Loucy (cell line): ENCODE results near the gene UBE2J1.

ENCODE experiments used
- EZH2phosphoT487 ChIP-seq: fragments of 200-600 bp; IDR thresholded peaks from 2 replicates; pipeline ENCODE4 v1.6.1; 2018; ENCODE audit warnings: antibody characterized with exemption, mild to moderate bottlenecking, moderate library complexity, borderline replicate concordance
- TF ChIP-seq, protein P1 (sequence below): fragments of 200-600 bp; sonication (generic); conservative IDR thresholded peaks from 2 replicates; pipeline ENCODE4 v1.5.1; 2014; ENCODE audit warnings: mild to moderate bottlenecking, antibody characterized with exemption, low read length

DNA sequence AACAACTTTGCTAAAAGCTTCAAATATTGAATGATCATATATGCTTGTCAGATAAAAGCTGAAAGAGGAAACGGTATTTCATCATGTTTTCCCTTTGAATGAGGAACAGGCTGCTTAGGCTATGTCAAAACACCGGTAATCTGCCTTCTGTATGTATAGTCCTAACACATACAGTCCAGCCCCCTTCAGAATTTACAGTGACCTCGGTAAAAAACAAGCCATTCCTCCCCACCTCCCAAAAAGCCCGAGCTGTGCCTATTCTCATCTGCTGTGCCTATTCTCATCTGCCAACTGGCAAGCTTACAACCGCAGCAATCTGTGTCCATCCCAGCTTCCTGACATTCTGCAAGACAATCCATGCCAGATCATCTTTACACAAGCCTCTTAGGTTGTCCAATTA, 26.8 kb upstream of the UBE2J1 start:
- TF ChIP-seq, protein P1, sequence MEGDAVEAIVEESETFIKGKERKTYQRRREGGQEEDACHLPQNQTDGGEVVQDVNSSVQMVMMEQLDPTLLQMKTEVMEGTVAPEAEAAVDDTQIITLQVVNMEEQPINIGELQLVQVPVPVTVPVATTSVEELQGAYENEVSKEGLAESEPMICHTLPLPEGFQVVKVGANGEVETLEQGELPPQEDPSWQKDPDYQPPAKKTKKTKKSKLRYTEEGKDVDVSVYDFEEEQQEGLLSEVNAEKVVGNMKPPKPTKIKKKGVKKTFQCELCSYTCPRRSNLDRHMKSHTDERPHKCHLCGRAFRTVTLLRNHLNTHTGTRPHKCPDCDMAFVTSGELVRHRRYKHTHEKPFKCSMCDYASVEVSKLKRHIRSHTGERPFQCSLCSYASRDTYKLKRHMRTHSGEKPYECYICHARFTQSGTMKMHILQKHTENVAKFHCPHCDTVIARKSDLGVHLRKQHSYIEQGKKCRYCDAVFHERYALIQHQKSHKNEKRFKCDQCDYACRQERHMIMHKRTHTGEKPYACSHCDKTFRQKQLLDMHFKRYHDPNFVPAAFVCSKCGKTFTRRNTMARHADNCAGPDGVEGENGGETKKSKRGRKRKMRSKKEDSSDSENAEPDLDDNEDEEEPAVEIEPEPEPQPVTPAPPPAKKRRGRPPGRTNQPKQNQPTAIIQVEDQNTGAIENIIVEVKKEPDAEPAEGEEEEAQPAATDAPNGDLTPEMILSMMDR, result no peak
- TF ChIP-seq EZH2phosphoT487, result no peak
